NCI-H1092 treated with DMSO at 0.1 percent for 48 hours (cell line): Measurements from ENCODE around the gene CPE.

ENCODE experiments used
- DNase-seq: peaks from one replicate; lab custom pipeline; 2025; lab: John Stamatoyannopoulos, UW

Gene CPE

DNA sequence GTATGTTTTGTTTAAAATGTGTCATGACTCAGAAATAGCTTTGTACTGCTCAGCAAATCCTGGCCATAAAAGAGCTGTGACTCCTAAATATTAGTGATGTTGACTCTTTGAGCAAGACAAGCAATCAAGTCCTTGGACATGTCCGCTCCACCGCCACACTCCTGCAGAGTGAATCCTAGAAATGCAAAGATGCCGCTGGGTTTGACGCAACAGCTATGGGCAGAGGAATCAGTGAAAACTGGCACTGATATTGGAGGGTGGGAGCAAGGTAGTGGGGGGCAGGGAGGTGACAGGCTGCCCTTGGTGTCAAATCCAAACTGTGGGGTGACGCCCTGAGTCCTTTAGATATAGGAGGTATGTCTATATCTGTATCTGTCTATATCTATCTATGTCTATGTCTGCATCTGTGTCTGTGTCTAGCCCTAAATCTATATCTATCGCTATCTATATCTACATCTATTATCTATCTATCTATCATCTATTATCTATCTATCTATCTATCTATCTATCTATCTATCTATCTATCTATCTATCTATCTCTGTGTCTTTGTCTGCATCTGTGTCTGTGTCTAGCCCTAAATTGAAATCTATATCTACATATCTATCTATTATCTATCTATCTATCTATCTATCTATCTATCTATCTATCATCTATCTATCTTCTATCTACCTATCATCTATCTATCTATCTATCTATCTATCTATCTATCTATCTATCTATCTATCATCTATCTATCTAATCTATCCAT lies 129.7 kb downstream of the CPE start:
- no peak for DNase-seq

DNA sequence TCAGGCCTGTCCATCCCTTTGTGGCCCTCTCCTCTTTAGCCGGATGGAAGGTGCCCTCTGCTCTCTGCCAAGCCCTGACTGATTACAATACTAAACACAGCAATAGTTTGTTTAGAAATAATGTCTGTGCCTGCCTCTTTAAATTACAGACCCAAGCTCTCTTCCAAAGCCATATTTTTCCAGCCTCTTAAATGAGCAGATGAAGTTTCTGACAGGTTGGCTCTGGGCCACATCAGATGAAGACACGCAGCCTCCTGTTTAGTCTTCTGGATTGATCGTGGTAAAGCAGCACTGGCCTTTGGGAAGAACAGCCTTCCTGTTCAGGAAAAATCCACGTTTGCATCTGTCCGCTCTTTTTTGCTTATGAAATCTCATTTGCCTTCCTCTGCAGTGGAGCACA lies 133.6 kb downstream of the CPE start:
- DNase-seq: no peak

DNA sequence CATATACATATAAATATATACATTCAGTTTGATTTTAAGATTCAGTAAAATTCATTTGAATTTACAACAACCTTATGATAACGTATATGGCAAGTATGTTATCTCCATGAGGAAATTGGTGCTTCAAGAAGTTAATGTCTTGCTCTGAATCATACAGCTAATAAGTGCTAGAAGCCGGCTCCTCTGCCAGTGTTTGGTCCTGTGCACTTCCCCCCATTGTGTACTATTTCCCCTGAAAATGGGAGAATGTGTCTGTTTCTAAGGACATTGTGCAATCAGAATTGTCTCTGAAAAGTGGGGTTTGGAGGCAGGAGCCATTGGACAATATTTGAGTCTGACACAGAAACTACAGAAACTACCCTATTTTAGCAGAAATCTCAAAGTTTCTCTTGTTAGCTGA lies 135.9 kb downstream of the CPE start:
- no peak for DNase-seq

DNA sequence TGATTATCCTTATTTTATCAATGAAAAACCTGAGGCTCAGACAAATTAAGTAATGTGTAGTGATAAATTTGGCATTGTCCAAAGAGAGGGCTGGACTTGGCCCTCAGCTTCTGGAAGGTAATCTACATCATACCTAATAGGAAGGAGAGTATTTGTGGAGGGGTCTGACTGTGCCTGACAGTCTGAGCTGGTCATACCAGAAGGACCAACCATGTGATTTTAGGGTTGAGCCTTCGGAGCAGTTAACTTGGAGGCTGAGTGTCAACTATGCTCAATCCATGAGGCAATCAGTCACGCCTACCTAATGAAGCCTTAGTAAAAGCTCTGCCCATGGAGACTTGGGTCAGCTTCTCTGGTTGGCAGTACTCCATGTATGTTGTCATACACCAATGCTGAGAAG lies 136.4 kb downstream of the CPE start:
- DNase-seq: no peak

DNA sequence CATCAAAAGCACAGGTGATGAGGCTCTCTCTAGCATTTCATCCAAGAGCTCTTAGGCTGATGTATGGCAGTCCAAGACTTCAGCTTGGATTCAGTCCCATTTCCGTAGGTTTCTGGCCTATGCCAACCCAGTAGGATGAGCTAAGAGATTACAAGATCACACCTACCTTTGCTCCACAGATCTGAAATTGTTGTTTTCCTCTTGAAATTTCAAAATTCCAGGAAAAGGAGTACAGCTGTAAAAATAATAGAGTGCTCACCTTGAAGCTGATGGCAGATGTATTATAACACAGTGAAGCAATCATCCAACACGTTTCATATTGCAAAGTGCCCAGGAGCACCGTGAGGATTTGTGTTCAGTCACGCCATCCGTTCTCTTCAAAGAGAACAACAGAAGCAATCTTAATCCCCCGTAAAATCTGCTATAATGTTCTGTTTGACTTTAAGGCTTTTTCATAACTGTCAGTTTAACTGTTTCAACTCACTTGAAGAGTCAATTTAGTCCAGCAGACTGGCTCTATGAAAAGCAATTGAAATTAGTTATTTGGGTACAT lies 137.5 kb downstream of the CPE start:
- DNase-seq: no peak

DNA sequence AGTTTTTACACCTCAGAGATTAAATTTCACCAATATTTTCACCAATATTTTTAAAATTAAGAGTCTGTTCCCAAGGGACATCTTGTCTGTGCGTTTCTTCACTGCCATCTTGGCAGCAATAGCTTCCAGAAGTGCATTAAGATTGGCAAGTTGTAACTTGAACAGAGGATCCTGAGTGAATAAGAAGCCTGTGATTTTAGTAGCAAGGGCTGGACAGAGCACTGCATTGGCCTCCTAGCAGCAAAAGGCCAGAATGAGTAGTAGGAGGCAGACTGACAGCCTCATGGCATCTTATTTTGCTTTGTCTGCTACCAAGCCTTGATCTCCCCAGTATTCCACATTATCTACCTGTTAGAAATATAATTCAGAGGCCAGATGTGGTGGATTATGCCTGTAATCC lies 138.4 kb downstream of the CPE start:
- DNase-seq: no peak

DNA sequence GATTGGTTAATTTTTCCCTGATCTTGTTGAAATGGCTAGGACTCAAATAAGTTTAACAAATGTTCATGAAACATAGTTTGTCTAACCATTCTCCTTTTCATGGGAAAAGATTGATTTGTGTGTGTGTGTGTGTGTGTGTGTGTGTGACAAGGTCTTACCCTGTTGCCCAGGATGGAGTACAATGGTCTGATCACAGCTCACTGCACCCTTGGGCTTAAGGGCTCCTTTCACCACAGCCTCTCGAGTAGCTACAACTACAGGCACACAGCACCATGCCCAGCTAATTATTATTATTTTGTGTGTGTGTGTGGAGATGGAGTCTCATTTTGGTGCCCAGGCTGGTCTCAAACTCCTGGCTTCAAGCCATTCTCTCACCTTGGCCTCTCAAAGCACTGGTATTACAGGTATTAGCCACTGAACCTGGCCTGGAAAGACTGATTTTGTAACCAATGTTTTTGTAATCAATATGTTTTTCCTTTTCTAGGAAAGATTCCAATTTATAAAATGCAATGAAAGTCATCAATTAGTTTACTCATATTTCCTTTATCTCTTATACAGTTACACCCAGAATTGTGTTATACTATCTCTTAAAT lies 139.3 kb downstream of the CPE start:
- DNase-seq: no peak

DNA sequence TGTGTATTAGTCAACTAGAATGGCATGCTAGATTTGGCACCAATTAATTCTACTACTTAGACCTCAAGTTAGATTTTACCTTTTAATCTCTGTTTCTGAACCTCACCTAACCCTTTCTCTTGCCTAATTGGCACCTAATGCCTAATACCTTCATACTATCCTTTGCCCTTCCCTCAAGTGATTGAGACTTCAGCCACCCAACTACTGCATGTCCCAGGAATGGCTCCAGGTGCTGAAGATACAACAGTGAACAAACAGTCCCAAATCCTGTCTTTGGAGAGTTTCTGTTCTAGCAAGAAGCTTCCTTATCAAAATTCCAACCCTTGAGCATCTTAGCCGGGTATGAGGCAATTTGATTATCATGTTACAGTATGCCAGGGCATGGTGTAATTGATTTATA lies 139.9 kb downstream of the CPE start:
- DNase-seq: no peak

DNA sequence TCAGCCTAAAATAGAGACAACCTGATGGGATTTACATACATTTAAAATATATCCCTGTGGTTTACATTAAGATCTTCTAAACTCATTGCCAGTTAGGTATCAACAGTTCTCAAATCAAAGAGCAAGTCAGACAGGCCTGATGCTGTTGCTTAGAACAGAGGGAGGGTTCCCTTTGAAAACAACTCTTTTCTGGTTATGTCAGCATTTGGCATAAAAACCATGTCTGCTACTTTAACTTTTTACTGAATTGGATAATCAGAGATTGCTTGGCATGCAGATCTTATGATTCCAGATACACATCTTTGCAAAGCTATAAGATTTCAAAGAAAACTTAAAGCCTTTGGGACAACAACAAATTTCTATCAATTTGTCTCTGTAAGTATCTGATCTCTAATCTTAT lies 140.8 kb downstream of the CPE start:
- no peak for DNase-seq

DNA sequence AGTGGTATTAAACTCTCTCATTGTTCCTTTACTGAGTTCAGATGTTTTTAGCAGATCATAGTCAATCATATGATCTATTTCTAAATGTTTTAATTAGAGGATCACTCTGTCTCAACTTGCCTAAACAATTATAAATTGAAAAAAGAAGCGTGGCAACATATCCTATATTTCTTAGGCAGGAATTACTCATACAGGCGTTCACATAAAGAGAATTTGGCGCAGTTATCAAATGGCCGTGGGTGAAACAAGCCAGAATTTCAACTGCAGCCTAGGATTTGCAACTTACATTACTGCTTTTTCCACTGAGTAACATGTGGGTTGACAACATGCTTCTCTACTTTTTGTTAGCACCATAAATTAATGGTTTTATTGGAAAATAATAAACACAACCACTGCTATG lies 141.3 kb downstream of the CPE start:
- DNase-seq: no peak

DNA sequence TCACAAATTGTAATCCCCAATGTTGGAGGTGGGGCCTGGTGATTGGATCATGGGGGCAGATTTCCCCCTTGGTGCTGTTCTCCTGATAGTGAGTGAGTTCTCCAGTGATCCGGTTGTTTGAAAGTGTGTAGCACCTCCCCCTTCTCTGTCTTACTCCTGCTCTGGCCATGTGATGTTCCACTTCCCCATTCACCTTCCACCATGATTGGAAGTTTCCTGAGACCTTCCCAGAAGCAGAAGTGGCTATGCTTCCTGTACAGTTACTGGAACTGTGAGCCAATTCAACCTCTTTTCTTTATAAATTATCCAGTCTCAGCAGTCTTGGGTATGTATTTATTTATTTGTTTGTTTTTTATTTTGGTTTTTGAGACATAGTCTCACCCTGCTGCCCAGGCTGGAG lies 143.2 kb downstream of the CPE start:
- DNase-seq: no peak

DNA sequence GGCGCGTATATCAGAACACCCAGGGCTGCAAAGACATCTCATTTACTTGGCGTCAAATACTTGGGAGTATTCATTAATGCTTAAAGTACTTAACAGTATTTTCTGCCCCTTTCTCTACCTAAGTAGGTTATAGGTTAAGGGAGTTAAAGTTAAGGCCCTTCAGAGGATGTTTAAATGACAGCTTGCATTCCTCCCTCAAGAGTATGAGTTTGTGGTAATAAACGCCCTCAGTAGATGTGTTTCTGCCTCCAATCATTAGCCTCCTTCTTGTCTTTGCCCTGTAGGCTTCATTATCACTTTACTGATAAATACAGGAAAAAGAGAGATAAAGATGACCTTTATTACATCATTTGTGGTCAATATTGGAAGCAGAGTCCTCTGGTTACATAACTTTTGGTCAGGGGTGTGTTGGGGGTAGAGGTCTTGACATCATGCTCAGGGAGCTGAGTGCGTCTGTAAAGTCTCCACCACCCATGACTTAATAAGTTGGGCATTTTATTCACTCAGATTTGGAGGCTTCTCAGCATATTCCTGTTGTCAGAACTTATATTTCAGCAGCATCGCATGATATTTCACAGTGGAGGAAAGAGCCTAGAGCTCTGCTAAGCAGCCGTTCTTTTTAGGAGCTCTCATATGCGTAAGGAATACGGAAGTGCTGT lies 145.9 kb downstream of the CPE start:
- no peak for DNase-seq

DNA sequence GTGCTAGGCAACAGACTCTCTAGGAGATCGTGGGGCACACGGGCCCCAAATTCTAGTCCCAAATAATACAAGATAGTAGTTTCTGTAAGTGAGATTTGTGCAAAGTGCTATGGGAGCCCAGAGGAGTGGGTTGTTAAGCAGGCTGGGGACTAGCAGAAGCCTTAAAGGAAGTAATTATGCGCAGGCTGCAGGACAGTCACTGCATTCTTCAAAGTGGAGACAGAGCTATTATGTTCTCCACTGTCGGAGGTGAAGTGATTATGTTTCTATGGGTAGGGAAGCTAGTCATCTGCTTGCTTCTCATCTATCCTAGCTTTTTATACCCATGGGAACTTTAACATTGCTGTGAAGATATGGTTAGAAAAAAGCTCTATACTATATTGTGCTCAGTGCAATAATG lies 154.2 kb downstream of the CPE start:
- no peak for DNase-seq

DNA sequence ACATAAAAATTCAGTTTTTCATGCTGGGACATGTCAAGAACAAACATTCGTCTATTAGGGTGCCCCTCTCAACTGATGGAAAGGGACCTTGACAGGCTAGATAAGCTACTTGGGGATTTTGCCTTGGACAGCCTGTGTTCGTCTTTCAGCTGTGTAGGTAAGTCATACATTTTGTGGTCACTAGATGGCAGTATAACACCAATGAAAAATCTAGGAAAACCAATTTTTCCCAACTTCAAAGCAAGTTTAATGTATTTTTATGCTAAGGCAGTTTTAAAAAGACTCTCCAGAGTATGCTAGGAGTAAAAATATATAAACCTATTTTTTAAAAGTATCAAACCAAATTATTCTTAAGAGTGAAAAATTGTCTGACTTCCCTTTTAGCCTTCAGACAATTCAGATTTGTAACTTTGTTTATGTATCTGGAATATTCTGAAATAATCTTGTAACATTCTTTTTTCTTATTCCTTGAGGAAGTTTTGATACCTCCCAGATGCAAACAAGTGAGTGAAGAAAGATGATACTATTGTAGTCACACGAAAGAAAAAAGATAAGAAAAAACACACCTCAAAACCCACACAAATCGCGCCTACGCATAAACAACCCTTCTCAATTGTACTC lies 158.3 kb downstream of the CPE start:
- DNase-seq: peak; percentile 56

DNA sequence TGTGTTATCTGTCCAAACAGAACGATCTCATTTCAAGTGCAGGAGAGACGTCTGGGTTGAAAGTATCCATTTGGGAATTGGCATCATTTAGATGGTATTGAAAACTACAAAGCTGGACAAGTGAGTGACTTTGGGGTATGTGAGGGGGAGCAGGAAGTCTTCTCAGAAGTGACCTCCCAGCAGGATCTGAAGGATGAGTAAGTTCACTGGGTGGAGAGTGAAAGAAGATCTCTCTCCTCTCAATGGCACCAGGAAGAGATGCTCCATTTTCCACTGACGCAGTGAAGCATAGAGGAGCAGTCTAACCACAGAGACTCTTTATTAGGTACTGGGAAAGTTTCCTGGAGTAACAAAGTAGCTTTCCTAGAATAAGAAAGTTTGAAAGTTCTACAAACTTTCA lies 161.0 kb downstream of the CPE start:
- DNase-seq: no peak

DNA sequence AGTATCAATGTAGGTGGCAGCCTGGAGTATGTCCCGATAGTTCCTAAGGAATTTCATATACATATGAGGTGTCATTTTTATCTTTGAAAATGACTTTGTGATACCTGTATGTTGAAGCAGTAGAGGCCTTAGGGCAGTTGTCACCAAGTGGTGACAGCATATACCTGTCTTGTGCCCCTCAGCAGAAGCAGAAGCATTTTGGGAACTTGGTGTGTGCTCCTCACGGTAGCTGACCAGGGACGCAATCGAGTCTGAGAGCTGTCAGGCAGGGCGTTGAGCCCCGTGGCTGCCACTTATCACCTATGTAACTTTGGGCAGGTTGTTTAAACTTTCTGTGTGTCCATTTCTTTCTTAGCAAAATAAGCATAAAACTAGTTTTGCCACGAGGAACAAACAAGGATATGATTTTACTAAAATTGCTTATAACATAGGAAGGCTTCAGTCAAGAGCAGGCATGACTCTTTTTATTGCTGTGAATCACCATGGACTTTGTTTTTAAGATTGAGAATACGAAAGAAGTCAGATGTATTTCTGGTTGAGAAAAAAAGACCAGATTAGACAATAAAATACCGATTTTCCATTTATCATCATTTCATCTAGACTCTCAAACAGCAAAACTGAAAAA lies 161.5 kb downstream of the CPE start:
- DNase-seq: no peak

DNA sequence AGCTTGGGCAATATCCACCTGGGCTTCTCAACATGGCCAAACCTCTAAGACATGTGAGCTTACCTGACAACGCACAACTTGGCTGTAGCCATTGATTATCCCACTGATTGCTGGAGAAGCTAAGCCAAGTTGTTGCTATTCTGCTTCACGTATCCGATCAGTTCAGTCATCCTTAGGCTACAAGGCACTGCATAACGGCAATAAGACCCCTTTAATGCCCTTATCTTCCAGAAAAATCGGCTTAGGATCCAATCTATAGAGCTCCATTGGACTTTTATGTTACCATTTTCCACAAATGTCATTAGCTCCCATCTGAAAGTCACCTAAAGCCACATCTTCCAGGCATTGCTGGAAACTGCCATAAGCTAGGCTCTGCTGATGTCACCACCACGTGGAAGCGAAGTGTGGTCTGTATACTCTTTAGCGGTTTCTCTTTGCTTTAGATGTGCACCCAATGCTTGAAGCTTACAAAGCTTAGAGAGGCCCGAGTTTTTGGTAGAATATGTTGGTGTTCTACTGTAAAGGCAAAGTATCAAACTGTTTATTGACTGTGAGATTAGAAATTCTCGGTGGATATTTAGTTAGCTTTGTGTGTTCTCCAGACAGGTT lies 163.1 kb downstream of the CPE start:
- DNase-seq: no peak

DNA sequence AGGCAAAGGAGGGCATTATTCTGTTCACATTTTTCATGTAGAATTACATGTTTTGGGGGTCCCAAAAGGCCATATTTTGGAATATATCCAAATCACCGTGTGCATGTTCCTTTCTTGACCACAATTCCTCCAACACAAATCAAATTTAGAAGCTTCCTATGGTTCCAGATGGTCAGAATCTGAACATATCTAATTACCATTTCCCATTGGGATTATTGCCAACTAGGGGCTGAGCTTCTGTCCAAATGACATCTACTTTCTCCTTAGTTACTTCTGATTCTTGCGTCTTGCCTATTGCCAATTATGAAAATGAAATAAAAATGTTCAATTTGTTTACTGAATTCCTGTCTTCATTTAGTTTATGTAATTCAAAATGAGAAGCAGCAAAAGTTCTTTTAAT lies 163.7 kb downstream of the CPE start:
- DNase-seq: no peak
